HuH-7 (cell line): Measurements from ENCODE around the gene PEX26.
"Not testable (repeated sequence)": the region's sequence is repeated elsewhere in the genome, so short reads cannot be mapped to it uniquely, and the experiment has no call there.

Experiments used
- DNase-seq: peaks from one replicate; pipeline ENCODE4 v3.0.0; 2011; ENCODE audit warnings: low spot score

PEX26 gene

DNA sequence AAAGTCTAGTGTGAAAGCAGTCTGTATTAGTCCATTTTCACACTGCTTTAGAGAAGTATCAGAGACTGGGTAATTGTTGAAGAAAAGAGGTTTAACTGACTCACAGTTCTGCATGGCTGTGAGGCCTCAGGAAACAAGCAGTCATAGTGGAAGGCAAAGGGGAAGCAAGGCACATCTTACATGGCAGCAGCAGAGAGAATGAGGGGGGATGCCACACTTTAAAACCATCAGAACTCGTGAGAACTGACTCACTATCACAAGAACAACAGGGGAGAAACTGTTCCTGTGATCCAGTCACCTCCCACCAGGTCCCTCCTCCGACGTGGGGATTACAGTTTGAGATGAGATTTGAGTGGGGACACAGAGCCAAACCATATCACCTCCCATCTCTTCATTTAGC is 19.0 kb downstream of the PEX26 start:
- no peak for DNase-seq

DNA sequence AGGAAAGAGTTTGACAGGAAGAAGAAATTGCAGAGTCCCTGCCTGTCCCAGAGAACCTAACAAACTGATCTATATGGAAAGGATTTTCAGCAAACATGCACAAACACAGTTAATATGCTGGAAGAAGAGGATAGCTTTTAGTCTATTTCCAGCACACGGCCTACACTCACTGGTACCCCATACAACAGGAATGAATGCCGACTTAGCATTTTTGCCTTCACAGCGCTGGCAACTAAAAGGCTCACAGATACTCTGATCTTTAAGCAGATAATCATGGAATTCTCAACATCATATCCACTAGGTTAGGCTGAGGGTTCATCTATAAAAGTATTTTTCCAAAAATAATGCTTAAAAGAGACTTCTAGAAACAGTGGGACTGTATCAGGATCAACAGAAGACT is 23.0 kb downstream of the PEX26 start:
- no peak for DNase-seq

DNA sequence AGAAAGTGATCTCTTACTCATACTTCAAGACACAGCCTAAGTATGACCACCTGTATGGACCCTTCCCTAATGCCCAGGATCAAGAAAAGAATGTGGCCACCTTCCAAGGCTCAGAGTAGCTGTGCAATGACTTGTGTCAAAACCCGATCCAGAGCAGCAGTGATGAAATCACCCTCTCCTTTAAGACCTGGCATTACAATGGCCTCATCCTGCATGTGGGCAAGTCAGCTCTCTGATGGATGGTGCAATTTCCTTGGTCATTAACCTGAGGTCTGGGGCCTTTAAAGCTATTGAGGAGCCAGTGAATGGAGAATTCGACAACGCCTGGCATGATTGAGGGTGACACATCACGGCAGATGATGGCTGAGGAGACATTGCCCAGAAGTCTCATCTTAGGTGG is 23.7 kb downstream of the PEX26 start:
- DNase-seq, result no peak

DNA sequence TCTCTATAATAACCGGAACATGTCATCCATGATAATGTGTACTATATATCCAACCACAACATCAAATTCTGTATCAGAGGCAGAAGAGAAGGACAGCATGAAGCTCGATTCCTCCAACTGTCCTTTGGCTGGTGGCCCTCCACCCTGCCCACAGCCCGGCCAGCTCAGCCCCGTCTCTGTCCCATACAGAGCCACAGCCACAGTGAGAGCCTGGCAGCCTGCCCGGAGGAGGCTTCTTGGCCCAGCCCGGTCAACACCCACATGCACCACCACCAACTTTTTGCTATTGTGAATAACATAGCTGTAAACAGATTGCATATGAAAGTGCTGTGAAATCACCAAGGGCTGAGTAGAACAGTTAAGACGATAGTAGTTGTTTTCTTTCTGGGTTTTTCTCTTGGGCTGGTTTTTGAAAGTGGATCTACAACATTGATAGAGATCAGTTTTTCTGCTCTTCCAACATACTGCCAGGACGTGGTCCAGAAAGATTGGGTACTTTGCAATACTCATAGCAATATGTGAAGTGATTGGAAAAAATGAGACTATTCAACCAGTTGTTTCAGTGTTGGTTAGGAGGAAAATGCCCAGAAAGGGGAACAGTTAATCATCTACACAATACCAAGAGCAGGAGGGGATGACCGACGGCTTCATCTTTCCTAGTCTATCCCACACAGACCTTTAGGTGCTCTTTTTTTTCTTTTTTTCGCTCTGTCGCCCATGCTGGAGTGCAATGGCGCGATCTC is 25.9 kb downstream of the PEX26 start:
- DNase-seq, result no peak

DNA sequence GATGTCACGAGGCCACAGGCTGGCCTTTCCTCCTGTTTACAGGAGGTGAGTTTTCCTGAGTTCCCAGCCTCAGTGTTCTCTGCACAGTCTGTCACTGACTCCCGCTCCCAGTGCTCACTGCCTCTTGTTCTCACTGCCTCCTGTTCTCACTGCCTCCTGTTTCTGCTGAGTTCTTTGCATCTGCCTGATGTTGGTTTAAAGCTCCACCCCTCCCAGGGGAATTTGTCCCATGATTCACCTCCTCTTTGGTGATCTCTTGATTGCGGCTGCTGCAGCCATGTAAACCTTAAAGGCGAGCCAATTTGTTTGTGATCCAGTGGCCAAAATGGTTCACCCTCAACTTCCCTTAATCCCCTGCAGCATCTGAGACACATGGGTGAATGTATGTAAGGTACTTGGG is 26.8 kb downstream of the PEX26 start:
- DNase-seq, result no peak

DNA sequence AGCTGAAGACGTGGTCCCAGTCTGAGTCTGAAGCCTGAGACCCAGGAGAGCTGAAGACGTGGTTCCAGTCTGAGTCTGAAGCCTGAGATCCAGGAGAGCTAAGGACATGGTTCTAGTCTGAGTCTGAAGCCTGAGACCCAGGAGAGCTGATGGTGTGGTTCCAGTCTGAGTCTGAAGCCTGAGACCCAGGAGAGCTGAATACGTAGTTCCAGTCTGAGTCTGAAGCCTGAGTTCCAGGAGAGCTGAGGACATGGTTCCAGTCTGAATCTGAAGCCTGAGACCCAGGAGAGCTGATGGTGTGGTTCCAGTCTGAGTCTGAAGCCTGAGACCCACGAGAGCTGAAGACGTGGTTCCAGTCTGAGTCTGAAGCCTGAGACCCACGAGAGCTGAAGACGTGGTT is 28.2 kb downstream of the PEX26 start:
- DNase-seq, result not testable (repeated sequence)

DNA sequence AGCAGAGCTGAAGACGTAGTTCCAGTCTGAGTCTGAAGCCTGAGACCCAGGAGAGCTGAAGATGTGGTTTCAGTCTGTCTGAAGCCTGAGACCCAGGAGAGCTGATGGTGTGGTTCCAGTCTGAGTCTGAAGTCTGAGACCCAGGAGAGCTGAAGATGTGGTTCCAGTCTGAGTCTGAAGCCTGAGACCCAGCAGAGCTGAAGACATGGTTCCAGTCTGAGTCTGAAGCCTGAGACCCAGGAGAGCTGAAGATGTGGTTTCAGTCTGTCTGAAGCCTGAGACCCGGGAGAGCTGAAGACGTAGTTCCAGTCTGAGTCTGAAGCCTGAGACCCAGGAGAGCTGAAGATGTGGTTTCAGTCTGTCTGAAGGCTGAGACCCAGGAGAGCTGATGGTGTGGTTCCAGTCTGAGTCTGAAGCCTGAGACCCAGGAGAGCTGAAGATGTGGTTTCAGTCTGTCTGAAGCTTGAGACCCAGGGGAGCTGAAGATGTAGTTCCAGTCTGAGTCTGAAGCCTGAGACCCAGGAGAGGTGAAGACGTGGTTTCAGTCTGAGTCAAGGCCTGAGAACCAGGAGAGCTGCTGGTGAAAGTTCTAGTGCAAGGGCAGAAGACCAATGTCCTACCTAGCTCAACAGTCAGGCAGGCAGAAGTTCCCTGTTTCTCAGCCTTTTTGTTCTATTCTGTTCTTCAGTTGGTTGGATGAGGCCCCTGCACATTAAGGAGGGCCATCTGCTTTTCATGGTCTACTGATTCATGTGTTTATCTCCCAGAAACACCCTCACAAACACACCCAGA is 29.0 kb downstream of the PEX26 start:
- DNase-seq, result not testable (repeated sequence)

DNA sequence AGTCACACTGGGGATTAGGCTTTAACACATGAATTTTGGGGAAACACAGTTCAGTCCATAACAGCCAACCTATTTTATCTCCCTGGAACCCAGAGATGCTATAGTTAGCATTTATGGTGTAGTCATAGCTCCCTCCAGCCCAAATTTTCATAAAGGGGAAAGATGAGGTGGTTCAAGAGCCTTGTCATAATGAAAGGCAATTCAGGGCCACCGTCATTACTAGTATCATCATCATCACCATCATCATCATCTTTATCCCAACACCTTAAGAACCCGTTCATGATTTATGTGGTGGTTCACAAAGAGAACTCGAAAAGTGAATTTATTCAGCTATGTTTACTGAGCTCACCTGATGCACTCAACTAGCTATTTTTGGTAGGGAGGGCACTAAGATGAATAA is 30.4 kb downstream of the PEX26 start:
- DNase-seq, result no peak

DNA sequence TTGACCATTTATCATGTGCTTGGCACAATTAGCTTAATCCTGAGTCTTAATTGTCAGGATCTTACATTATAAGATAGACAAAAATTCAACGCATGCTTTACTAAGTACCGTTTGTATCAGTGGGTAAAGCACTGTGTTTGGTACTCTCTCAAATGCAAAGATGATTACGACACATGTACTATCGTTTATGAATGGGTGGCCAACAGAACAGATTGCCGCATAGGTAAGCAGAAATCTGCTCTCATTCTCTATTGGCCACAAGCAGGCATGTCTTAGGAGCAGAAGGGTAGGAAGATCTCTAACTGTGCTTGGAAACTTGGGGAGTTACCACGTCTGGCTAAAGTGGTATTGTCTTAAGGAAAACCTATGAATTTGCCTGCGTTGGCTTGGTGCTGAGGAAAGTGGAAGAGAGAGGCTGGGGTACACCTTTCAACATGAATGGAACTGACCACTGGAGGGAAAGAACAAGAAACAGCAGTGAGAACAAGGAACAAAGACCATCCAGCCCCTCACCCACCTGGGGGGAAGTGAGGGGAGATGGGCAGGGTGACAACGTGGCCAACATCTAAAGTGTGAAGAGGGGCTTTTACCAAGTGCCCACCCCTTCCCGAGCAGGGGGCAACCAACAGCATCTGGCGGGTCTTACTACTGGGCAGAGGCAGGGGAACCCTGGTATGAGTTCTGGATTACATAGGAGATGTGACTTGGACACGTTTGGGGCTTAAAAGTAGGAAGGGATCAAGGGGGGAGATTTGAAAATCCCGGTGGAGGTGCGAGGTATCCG is 31.8 kb downstream of the PEX26 start:
- peak; percentile 36 for DNase-seq

DNA sequence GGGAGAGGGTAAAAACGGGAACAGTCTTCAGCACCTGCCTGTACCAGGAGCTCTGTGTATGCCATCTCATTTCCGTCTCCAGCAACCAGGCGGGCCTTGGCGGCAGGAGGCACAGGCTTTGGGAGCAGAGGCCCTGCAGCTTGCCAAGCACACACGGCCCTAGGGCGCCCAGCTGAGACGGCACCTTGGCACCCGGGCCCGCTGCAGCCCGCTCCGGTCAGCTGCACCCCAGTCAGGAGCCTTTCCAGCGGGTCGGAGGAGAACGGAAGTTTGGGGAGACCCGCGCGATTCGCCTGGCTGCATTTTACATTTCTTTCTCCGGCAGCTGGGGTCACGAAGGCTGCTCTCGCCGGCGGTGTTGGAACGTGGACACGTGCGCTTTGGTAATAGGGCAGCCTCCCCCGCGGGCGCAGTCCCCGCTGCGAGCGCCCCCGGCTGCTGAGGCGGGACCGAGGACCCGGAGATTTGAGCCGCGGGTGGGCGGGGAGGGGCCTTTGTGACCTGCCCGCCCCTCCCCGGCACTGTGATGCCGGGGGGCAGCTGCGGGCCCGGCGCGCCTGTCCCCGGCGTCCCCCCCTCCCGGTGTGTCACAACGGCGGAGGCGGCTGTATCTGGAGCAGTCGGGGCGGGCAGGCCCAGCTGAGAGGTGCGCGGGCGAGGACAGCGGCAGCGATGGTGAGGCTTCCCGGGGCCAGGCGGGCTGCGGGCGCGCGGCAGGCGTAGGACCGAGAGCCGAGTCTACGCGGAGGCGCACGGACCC is 32.6 kb downstream of the PEX26 start, which contains the start of gene TUBA8:
Gene TUBA8, plus strand, starts transcription at position 616 of the 760 bp plus-strand sequence. Its CDS starts 57 bp downstream, at position 673.
- peak; percentile 52 for DNase-seq

DNA sequence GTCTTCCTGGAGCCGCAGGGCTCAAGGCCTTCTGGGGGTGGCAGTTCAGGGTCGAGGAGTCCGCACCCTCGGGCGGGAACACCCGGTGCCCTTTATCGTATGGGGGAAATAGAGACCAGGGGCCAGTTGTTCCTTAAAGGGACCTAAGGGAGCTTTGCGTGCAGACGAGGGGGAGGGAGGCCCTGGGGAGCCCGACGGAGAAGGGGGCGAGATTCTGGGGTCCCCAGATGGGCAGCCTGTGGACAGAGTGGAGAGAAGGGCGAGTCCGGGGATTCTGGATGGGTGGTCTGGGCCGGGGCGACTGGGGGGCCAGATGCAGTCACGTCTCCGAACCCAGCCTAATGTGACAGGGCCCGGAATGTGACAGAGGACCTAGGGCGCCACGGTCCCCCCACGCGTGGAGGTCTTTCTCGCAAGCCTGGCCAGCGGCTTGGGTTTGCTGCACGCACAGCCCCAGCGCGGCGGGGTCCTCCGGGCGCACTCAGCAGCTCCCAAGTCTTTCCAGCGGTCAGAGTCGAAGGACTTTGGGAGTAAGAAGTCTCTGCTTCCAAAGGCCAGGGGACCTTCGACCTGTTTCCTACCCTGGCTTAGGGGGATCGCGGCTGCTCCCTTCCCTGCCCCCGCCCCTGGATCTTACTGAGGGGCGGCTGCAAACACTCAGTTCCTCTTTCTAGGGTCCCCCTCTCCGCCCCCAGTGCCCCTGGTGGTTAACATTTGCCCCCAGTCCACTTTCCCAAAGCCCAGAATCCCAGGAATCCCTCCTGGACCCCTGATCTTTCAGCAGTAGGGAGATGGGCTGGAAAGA is 33.4 kb downstream of the PEX26 start:
- DNase-seq, result no peak

DNA sequence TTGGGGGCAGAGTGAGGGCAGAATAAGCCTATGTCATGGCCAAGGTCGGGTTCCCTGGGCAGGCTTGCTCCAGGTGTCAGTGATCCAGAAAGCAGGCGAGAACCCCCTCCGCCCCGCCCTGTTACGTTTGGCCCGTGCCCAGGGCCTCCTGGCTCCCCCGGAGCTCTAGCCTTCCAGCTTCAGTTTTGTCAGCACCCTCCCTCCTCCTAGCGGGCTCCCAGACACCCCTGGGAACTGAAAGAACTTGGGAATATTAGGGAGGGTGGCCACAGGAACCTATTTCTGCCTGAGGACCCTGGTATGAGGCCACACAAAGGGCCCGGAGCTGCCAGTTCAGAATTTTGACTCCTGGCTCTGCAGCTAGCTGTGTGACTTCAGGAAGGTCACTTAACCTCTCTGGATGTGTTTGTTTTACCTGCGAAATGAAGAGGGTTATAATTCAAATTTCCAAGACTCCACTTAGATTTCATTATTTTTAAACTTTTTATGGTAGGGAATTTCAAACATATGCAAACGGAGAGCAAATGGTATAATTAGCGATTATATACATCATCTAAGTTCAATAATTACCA is 34.1 kb downstream of the PEX26 start:
- DNase-seq, result no peak

DNA sequence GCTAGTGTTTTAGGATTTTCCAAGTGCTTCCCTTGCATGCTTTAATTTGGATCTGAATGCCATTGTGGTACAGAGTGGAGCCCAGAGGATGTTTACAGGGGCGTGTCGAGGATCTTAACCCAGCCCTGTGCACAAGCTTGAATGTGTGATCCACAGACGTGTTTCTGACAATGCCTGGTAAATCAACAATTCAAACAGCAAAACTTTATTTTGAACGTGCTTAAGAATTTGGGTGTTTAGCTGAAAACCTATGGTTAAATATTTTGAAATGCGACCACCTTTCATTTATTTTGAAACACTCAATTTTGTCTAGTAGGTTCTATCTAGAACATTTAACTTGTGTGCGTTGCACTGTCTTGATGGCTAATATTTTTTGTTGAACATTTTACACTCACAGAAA is 34.6 kb downstream of the PEX26 start:
- no peak for DNase-seq

DNA sequence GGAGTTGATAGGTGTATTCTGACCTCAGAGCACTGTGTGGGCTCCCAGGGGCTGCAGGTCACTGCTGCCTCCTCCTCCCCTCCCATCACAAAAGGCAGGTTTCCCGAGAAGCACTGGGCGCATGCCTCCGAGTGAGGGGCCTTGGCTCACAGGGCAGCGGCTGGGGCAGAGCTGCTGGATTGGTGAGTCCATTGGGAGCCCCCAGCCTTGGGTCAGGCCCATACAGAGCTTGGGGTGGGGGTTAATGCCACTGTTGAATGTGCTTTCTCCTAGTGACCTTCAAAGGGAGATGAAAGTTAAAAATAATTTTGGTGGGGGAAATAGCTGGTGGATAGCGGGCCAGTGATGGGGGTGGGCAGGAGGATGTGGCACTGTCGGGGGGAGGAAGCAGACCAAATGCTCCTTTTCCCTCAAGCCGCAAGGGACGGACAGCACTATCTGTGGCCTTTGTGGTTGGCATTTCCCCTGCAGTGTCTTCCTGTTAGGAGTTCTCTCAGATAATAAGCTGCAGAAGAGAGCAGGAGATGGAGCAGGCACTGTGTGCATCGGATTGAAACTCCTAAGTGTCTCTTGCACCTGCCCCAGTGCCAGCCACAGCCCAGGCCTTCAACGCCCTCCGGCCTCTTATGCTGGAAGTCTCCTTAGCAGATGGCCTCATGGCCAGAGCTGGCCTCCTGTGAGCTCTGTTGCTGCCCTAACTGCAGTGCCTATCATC is 36.0 kb downstream of the PEX26 start:
- no peak for DNase-seq

DNA sequence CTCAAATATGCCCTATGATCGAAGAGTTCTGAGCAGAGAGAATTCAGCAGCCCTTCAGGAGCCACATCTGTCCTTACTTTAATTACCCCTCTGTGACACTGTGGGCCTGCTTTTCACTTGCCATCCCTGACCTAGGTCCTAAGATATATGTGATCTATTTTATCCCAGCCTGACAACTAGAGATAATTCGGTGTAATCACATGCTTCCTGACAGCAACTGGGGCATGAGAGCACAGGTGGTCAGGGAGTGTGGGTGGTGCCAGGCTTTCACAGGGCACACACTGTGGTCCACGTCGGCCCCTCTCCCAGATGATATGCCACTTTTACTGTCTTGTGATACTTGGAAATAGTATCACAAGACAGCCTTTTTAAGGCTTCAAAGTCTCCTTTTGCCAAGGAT is 36.7 kb downstream of the PEX26 start:
- no peak for DNase-seq

DNA sequence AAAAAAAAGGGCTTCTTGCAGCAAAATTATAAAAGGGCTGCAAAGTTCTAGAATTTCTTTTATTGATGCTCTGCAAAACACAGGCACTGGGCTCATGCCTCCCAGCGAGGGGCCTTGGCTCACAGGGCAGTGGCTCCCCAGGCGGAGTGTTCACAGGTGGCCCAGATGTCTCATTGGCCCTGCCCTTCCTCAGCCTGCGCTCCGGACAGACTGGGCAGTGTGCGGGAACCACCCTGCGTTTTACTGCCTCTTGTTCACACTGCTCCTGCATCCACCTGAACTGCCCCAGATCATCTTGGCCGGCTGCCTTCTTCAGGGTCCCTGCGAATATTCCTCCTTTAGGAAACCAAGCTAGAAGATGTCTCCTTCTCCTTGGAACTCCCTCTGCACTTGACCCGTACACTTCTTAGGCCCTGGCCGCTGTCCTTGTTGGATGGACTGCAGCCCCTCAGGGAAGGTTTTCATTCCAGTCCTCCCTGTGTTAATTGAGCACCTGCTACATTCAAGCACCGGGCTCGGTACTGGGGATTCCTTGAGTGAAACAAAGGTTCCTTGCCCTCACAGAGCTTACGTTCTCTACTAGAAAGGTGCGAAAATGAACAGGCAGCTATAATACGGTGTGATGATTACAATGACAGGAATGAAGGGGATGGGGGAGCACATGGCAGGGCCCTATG is 37.3 kb downstream of the PEX26 start:
- no peak for DNase-seq

DNA sequence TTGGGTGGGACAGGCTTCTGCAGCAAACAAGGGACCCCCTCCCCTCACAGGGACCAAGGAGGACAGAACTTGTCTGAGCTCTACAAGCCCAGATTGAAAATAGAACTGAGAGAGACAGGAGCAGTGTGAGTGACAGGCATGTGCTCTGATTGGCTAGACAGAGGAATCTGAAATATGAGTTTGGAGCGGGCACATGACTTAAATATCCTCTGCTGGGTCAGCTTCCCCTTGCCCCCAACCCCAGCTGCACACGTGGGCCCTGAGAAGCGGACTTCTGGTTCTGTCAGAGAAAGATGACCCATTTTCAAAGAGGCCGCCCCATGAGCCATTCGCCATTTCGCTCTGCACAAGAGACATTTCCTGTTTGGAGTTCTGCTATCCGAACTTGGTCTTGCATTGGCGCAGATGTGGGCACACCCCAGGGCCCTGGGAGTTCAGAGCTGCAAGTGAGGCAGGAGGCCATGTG is 38.1 kb downstream of the PEX26 start:
- no peak for DNase-seq

DNA sequence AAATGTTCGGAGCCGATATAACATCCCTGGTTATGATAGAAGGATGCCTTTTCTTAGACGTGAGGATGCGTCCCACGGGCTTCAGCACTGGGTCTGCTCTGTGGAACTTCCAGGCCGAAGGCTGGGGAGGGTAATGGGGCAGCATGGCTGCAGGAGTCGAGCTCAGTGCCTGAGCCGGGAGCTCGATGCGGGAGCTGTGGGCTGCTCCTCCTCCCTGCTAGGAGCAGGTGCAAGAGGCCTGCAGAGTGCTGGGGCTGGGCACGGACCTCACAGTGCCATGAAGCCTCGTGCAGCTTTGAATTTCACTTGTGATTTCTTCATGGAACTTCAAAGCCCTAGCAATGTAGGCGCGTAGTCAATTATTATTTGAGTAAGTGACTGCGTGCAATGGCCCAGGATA is 38.8 kb downstream of the PEX26 start:
- DNase-seq, result no peak

DNA sequence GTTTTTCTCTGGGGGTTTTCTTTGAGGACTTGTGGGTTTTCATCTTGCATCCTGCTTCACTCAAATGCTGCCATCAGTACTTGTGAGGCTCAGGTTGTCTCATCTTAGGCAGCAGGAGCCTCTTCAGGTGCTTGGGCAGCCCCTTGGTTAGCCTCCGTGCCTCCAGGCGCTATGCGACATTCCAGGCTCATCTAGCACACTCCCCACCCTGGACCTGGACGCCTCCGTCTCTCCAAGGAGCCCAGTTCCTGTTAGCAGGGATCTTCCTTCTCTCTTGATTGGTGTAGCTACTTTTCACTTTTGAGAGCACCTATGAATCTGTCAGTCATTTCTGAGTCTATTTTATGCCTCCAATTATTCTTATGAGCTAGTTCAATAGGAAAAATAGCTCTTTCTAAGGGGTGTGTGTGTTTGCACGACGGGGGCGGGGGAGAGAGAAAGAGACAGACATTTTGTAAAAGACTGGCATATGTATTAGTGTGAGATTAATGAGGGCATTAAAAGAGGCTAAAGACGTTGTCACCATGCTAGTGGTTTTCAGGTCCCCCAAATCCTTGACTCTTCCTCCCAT is 40.6 kb downstream of the PEX26 start:
- DNase-seq, result no peak
